ENCODE measurements around the gene RGS6.

RGS6 gene

GRCh38 chr14:72501439-72501838, 569.2 kb downstream of the RGS6 start:
- no peak for TF ChIP-seq CTCF (IDR thresholded peaks at IDR 0.05)

GRCh38 chr14:72503271-72503670, 571.0 kb downstream of the RGS6 start:
- no peak for TF ChIP-seq CTCF (IDR thresholded peaks at IDR 0.05)

- no peak for TF ChIP-seq CTCF (IDR thresholded peaks at IDR 0.05)
Measured at GRCh38 chr14:72503696-72504368, 571.6 kb downstream of the RGS6 start.

GRCh38 chr14:72510566-72510965, 578.3 kb downstream of the RGS6 start:
- no peak for TF ChIP-seq CTCF (IDR thresholded peaks at IDR 0.05)

GRCh38 chr14:72512281-72512680, 580.1 kb downstream of the RGS6 start:
- no peak for TF ChIP-seq CTCF (IDR thresholded peaks at IDR 0.05)

- TF ChIP-seq CTCF (IDR thresholded peaks at IDR 0.05), result no peak
Measured at GRCh38 chr14:72512925-72513324, 580.7 kb downstream of the RGS6 start.

GRCh38 chr14:72513346-72513745, 581.1 kb downstream of the RGS6 start:
- no peak for TF ChIP-seq CTCF (IDR thresholded peaks at IDR 0.05)

Data from LNCAP (cell line).